H1 (cell line): ENCODE measurements around the gene GBP5. TPM values are rescaled to one million over a fixed set of nuclear protein-coding genes. Genes with fewer than 3 reads are reported as not detected.

Source experiments
- ASH2L ChIP-seq: fragments of 200-600, 300-600 bp; sonication (generic); IDR thresholded peaks from one replicate; pipeline ENCODE4 v1.7.1; 2017; ENCODE audit warnings: low read length
- polyA plus RNA-seq, 7 experiments: library from polyadenylated mRNA; depleted of rRNA in 3 of 7; stranded (reverse) in 5 of 7; unstranded in 2 of 7; fragments of >200 nt in 5 of 7; fragments of 200-250 nt in 2 of 7; gene quantifications; 1 replicate in 5 of 7; 2 replicates in 1 of 7; 4 replicates in 1 of 7; pipeline versions ENCODE4 v1.2.1 to v1.2.3, GENCODE V29; 2011 to 2013; ENCODE audit warnings: missing spikeins in 2 of 7, mixed read lengths in 2 of 7
- total RNA-seq: library from RNA; stranded (reverse); fragmentation: NEBNext Ultra II Directional; extraction: Animal tissue kit (Norgen Biotek cat#: 25700); gene quantifications from 2 replicates; pipeline ENCODE4 v1.2.1, GENCODE V29; 2021
- TF ChIP-seq, protein P1 (sequence below): fragments of 300-600 bp; sonication (generic); IDR thresholded peaks from 2 replicates; pipeline ENCODE4 v1.7.1; 2012; ENCODE audit warnings: low read length, moderate library complexity, mild to moderate bottlenecking, inconsistent platforms; ENCODE audit not compliant: insufficient replicate concordance

GBP5 gene
- total and polyA plus RNA-seq, 2 of the 8 experiments (the other 6 are each of a cell fraction or from before 2014, with no cell fraction given) = not detected

DNA sequence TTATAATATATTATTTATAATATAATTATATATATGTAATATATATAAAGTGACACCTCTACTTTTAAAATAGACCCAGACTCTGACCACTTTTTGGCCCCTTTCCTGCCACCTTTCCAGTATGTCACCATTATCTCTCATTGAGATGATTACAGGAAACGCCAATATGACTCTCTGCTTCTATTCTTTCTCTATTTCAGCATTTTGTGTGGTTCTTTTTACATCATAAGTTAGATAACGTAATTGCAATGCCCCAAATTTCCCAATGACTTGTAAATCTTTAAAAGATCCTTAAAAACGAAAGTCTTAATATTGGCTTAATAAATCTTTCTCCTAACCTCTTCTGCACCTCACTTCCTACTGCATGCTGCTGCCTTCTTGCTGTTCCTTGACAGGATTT, 8.1 kb upstream of the GBP5 start (continued):
- TF ChIP-seq, protein P1, sequence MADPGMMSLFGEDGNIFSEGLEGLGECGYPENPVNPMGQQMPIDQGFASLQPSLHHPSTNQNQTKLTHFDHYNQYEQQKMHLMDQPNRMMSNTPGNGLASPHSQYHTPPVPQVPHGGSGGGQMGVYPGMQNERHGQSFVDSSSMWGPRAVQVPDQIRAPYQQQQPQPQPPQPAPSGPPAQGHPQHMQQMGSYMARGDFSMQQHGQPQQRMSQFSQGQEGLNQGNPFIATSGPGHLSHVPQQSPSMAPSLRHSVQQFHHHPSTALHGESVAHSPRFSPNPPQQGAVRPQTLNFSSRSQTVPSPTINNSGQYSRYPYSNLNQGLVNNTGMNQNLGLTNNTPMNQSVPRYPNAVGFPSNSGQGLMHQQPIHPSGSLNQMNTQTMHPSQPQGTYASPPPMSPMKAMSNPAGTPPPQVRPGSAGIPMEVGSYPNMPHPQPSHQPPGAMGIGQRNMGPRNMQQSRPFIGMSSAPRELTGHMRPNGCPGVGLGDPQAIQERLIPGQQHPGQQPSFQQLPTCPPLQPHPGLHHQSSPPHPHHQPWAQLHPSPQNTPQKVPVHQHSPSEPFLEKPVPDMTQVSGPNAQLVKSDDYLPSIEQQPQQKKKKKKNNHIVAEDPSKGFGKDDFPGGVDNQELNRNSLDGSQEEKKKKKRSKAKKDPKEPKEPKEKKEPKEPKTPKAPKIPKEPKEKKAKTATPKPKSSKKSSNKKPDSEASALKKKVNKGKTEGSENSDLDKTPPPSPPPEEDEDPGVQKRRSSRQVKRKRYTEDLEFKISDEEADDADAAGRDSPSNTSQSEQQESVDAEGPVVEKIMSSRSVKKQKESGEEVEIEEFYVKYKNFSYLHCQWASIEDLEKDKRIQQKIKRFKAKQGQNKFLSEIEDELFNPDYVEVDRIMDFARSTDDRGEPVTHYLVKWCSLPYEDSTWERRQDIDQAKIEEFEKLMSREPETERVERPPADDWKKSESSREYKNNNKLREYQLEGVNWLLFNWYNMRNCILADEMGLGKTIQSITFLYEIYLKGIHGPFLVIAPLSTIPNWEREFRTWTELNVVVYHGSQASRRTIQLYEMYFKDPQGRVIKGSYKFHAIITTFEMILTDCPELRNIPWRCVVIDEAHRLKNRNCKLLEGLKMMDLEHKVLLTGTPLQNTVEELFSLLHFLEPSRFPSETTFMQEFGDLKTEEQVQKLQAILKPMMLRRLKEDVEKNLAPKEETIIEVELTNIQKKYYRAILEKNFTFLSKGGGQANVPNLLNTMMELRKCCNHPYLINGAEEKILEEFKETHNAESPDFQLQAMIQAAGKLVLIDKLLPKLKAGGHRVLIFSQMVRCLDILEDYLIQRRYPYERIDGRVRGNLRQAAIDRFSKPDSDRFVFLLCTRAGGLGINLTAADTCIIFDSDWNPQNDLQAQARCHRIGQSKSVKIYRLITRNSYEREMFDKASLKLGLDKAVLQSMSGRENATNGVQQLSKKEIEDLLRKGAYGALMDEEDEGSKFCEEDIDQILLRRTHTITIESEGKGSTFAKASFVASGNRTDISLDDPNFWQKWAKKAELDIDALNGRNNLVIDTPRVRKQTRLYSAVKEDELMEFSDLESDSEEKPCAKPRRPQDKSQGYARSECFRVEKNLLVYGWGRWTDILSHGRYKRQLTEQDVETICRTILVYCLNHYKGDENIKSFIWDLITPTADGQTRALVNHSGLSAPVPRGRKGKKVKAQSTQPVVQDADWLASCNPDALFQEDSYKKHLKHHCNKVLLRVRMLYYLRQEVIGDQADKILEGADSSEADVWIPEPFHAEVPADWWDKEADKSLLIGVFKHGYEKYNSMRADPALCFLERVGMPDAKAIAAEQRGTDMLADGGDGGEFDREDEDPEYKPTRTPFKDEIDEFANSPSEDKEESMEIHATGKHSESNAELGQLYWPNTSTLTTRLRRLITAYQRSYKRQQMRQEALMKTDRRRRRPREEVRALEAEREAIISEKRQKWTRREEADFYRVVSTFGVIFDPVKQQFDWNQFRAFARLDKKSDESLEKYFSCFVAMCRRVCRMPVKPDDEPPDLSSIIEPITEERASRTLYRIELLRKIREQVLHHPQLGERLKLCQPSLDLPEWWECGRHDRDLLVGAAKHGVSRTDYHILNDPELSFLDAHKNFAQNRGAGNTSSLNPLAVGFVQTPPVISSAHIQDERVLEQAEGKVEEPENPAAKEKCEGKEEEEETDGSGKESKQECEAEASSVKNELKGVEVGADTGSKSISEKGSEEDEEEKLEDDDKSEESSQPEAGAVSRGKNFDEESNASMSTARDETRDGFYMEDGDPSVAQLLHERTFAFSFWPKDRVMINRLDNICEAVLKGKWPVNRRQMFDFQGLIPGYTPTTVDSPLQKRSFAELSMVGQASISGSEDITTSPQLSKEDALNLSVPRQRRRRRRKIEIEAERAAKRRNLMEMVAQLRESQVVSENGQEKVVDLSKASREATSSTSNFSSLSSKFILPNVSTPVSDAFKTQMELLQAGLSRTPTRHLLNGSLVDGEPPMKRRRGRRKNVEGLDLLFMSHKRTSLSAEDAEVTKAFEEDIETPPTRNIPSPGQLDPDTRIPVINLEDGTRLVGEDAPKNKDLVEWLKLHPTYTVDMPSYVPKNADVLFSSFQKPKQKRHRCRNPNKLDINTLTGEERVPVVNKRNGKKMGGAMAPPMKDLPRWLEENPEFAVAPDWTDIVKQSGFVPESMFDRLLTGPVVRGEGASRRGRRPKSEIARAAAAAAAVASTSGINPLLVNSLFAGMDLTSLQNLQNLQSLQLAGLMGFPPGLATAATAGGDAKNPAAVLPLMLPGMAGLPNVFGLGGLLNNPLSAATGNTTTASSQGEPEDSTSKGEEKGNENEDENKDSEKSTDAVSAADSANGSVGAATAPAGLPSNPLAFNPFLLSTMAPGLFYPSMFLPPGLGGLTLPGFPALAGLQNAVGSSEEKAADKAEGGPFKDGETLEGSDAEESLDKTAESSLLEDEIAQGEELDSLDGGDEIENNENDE = no peak
- no peak for TF ChIP-seq ASH2L
- TF ChIP-seq, all 59 proteins: peak for 0
